Trophoblast cell (in vitro differentiated cells and primary cell): ENCODE results near the gene SYDE1.
A peak's percentile ranks its signal among the peaks of the same experiment; 100 is the strongest.

Experiments
- DNase-seq, 2 donors: peaks; one replicate each; pipeline ENCODE4 v3.0.0-alpha.2; 2016
- H2AFZ ChIP-seq: 2 replicates; pipeline ENCODE4 v1.6.1; 2013; ENCODE audit warnings: low read length, moderate library complexity, mild to moderate bottlenecking; ENCODE audit not compliant: insufficient read depth, poor library complexity
- H2AK5ac ChIP-seq: 2 replicates; pipeline ENCODE4 v1.6.1; 2013; ENCODE audit warnings: mild to moderate bottlenecking, low read length
- H2BK120ac ChIP-seq: 2 replicates; pipeline ENCODE4 v1.6.1; 2013; ENCODE audit warnings: low read length, mild to moderate bottlenecking, moderate library complexity; ENCODE audit not compliant: insufficient read depth, poor library complexity
- H2BK12ac ChIP-seq: 2 replicates; pipeline ENCODE4 v1.6.1; 2013; ENCODE audit warnings: mild to moderate bottlenecking, low read length, moderate library complexity
- H2BK5ac ChIP-seq: 2 replicates; pipeline ENCODE4 v1.6.1; 2013; ENCODE audit warnings: low read length, low read depth, moderate library complexity, mild to moderate bottlenecking; ENCODE audit not compliant: poor library complexity
- H3K14ac ChIP-seq: 2 replicates; pipeline ENCODE4 v1.6.1; 2013; ENCODE audit warnings: mild to moderate bottlenecking, low read length
- H3K18ac ChIP-seq: 2 replicates; pipeline ENCODE4 v1.6.1; 2013; ENCODE audit warnings: mild to moderate bottlenecking, low read length
- H3K23ac ChIP-seq: 2 replicates; pipeline ENCODE4 v1.6.1; 2013; ENCODE audit warnings: low read length
- H3K27ac ChIP-seq: 2 replicates; pipeline ENCODE4 v1.5.1; 2013; ENCODE audit warnings: low read depth, mild to moderate bottlenecking, inconsistent platforms, low read length, moderate library complexity
- H3K27me3 ChIP-seq: 2 replicates; pipeline ENCODE4 v1.6.1; 2013; ENCODE audit warnings: inconsistent platforms, mild to moderate bottlenecking, low read length, moderate library complexity; ENCODE audit not compliant: insufficient read depth
- H3K36me3 ChIP-seq, 2 experiments: 1 replicate in 1 of 2; 2 replicates in 1 of 2; pipeline ENCODE4 v1.6.1; 2013; ENCODE audit warnings: low read length in 2 of 2, mild to moderate bottlenecking in 2 of 2, moderate library complexity in 1 of 2; ENCODE audit not compliant: insufficient read depth in 2 of 2, control insufficient read depth in 1 of 2
- H3K4ac ChIP-seq: 2 replicates; pipeline ENCODE4 v1.6.1; 2013; ENCODE audit warnings: low read depth, mild to moderate bottlenecking, low read length, moderate library complexity
- H3K4me1 ChIP-seq, 2 experiments: 1 replicate in 1 of 2; 2 replicates in 1 of 2; pipeline ENCODE4 v1.6.1; 2013; ENCODE audit warnings: low read length in 2 of 2, mild to moderate bottlenecking in 2 of 2, moderate library complexity in 1 of 2; ENCODE audit not compliant: insufficient read depth in 2 of 2, control insufficient read depth in 1 of 2
- H3K4me2 ChIP-seq: 2 replicates; pipeline ENCODE4 v1.6.1; 2013; ENCODE audit warnings: inconsistent platforms, mild to moderate bottlenecking, low read length, moderate library complexity
- H3K4me3 ChIP-seq: 2 replicates; pipeline ENCODE4 v1.5.1; 2013; ENCODE audit warnings: mild to moderate bottlenecking, low read depth, low read length, inconsistent platforms
- H3K79me1 ChIP-seq: one replicate; pipeline ENCODE4 v1.6.1; 2013; ENCODE audit warnings: low read length
- H3K79me2 ChIP-seq: 2 replicates; pipeline ENCODE4 v1.6.1; 2013; ENCODE audit warnings: low read length, mild to moderate bottlenecking; ENCODE audit not compliant: control insufficient read depth, insufficient read depth, poor library complexity
- H3K9ac ChIP-seq: 2 replicates; pipeline ENCODE4 v1.6.1; 2013; ENCODE audit warnings: mild to moderate bottlenecking, low read length
- H3K9me3 ChIP-seq: 2 replicates; pipeline ENCODE4 v1.6.1; 2013; ENCODE audit warnings: low read depth, mild to moderate bottlenecking, control low read depth, inconsistent platforms, low read length; ENCODE audit not compliant: insufficient read depth
- H4K12ac ChIP-seq: 2 replicates; pipeline ENCODE4 v1.6.1; 2013; ENCODE audit warnings: low read depth, mild to moderate bottlenecking, low read length, moderate library complexity
- H4K8ac ChIP-seq: 2 replicates; pipeline ENCODE4 v1.6.1; 2013; ENCODE audit warnings: low read depth, mild to moderate bottlenecking, low read length, moderate library complexity
- H4K91ac ChIP-seq: one replicate; pipeline ENCODE4 v1.6.1; 2013; ENCODE audit warnings: low read depth, mild to moderate bottlenecking, low read length, moderate library complexity
- WGBS: extraction: QIAGEN DNeasy Blood & Tissue Kit; methylation state at CpG from one replicate; pipeline ENCODE4 v1.1.7; 2013; ENCODE audit warnings: missing lambda C conversion rate; ENCODE audit not compliant: insufficient read length, insufficient coverage; ENCODE audit errors: extremely low coverage; 5-methylcytosine and 5-hydroxymethylcytosine counted together

The SYDE1 gene

GRCh38 chr19:15138427-15138826 lies 31.2 kb downstream of the SYDE1 start:
- Histone ChIP-seq H3K36me3 (no peaks in the 10 kb centered on the region), H4K8ac (no peak overlapping the region), H2BK120ac (no peak overlapping the region), H3K4me1 (peaks cover 5 to 7% of the 10 kb centered on the region in 2 experiments), H3K79me1 (peaks cover 4% of the 10 kb centered on the region), H3K9ac (no peak overlapping the region), H3K4me2 (no peak overlapping the region), H3K27me3 (no peaks in the 10 kb centered on the region), H3K4ac (no peak overlapping the region), H3K9me3 (peaks cover 5% of the 10 kb centered on the region), H3K79me2 (no peaks in the 10 kb centered on the region), H3K18ac (no peak overlapping the region), H3K23ac (no peak overlapping the region), H3K14ac (no peak overlapping the region), H2AK5ac (no peak overlapping the region), H2BK5ac (no peak overlapping the region), H4K91ac (no peak overlapping the region), H4K12ac (no peak overlapping the region), H2BK12ac (no peak overlapping the region), H3K27ac (no peak overlapping the region), H3K4me3 (no peak overlapping the region), H2AFZ (no peak overlapping the region)
- DNase-seq, result peak in 1 of 2 donors; percentile 47
- WGBS, result no CpG with 5 or more reads among the region's 1 CpG

- H2BK12ac ChIP-seq, result no peak overlapping the region
- DNase-seq, result no peak
- H3K36me3 ChIP-seq, result no peaks in the 10 kb centered on the region
- H3K18ac ChIP-seq, result no peak overlapping the region
- H2AK5ac ChIP-seq, result no peak overlapping the region
- peaks cover 5% of the 10 kb centered on the region for H3K9me3 ChIP-seq
- H3K14ac ChIP-seq, result no peak overlapping the region
- no peaks in the 10 kb centered on the region for H3K4me1 ChIP-seq
- H2BK120ac ChIP-seq, result no peak overlapping the region
- no peak overlapping the region for H3K4me3 ChIP-seq
- no CpG with 5 or more reads among the region's 25 CpGs for WGBS
- no peak overlapping the region for H3K23ac ChIP-seq
- H2AFZ ChIP-seq, result no peak overlapping the region
- no peak overlapping the region for H4K12ac ChIP-seq
- no peak overlapping the region for H4K91ac ChIP-seq
- no peak overlapping the region for H3K9ac ChIP-seq
- H3K27ac ChIP-seq, result no peak overlapping the region
- no peaks in the 10 kb centered on the region for H3K79me2 ChIP-seq
- no peak overlapping the region for H3K4me2 ChIP-seq
- H4K8ac ChIP-seq, result no peak overlapping the region
- no peaks in the 10 kb centered on the region for H3K27me3 ChIP-seq
- no peaks in the 10 kb centered on the region for H3K79me1 ChIP-seq
- H3K4ac ChIP-seq, result no peak overlapping the region
- no peak overlapping the region for H2BK5ac ChIP-seq
Observed at GRCh38 chr19:15141143-15141542, 33.9 kb downstream of the SYDE1 start.

GRCh38 chr19:15142313-15142712 lies 35.1 kb downstream of the SYDE1 start:
- H3K18ac ChIP-seq, result no peak overlapping the region
- peaks cover 5% of the 10 kb centered on the region for H3K9me3 ChIP-seq
- no peak overlapping the region for H4K12ac ChIP-seq
- no peak overlapping the region for H3K27ac ChIP-seq
- no peaks in the 10 kb centered on the region for H3K79me2 ChIP-seq
- no peaks in the 10 kb centered on the region for H3K4me1 ChIP-seq
- H2AFZ ChIP-seq, result no peak overlapping the region
- no peak overlapping the region for H2BK120ac ChIP-seq
- H3K23ac ChIP-seq, result no peak overlapping the region
- H3K9ac ChIP-seq, result no peak overlapping the region
- no peak overlapping the region for H3K4me2 ChIP-seq
- H3K14ac ChIP-seq, result no peak overlapping the region
- H2AK5ac ChIP-seq, result no peak overlapping the region
- no peak overlapping the region for H2BK12ac ChIP-seq
- DNase-seq, result no peak
- H4K91ac ChIP-seq, result no peak overlapping the region
- no peak overlapping the region for H2BK5ac ChIP-seq
- H3K79me1 ChIP-seq, result no peaks in the 10 kb centered on the region
- no peak overlapping the region for H3K4me3 ChIP-seq
- H3K4ac ChIP-seq, result no peak overlapping the region
- no peaks in the 10 kb centered on the region for H3K36me3 ChIP-seq
- no peaks in the 10 kb centered on the region for H3K27me3 ChIP-seq
- no CpG with 5 or more reads among the region's 5 CpGs for WGBS
- H4K8ac ChIP-seq, result no peak overlapping the region

DNA sequence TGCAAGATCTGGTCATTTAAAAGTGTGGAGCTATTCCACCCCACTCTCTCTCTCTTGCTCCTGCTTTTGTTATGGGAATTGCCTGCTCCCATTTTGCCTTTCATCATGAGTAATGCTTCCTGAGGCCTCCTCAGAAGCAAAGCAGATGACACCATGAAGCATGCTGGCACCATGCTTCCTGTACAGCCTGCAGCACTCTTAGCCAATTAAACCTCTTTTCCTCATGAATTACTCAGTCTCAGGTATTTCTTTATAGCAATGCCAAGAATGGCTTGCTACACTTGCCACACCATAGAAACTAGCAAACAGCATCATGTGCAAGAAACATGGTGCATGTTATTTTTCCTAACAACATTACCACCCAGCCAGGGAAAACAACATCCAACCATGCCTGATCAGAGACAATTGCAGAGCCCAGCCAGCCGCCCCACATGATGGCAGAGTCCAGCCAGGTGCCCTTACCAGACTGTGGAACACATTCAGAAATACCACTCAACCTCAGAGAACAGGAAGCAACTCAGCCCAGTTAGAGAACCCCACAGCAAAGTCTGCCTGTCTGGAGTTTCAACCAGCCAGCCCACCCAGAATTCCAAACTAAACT lies 36.9 kb downstream of the SYDE1 start:
- Histone ChIP-seq H3K23ac (no peak overlapping the region), H3K4ac (no peak overlapping the region), H3K9ac (no peak overlapping the region), H3K27me3 (no peaks in the 10 kb centered on the region), H2AFZ (no peak overlapping the region), H3K4me3 (no peak overlapping the region), H3K79me1 (no peaks in the 10 kb centered on the region), H4K8ac (no peak overlapping the region), H2AK5ac (no peak overlapping the region), H3K4me1 (no peaks in the 10 kb centered on the region), H3K36me3 (no peaks in the 10 kb centered on the region), H2BK120ac (no peak overlapping the region), H2BK5ac (no peak overlapping the region), H3K4me2 (no peak overlapping the region), H3K79me2 (no peaks in the 10 kb centered on the region), H3K14ac (no peak overlapping the region), H4K91ac (no peak overlapping the region), H3K18ac (no peak overlapping the region), H3K27ac (no peak overlapping the region), H3K9me3 (peaks cover 1% of the 10 kb centered on the region), H2BK12ac (no peak overlapping the region), H4K12ac (no peak overlapping the region)
- DNase-seq, result peak; percentile 87 to 94
- WGBS, result no CpG with 5 or more reads among the region's 1 CpG
